Central memory CD8-positive, alpha-beta T cell (primary cell): ENCODE measurements around the gene BRD4.

Source experiments
- ATAC-seq: fragments of 150-1000 bp; cut with Tn5 transposase; replicated peaks from 2 replicates; pipeline ENCODE4 v1.10.0; 2022; ENCODE audit warnings: mild to moderate bottlenecking, moderate FRiP score, moderate number of reproducible peaks; ENCODE audit not compliant: poor library complexity, severe bottlenecking; ENCODE audit errors: extremely low read depth
- DNase-seq, 2 donors: peaks; one replicate each; pipeline ENCODE4 v3.0.0; 2021; ENCODE audit warnings: low spot score in 2 of 2
- H3K27ac Mint-ChIP-seq: one replicate; pipeline ENCODE4 v1.8.0; 2022; ENCODE audit warnings: low read depth, mild to moderate bottlenecking, moderate library complexity, mixed read lengths
- H3K27me3 Mint-ChIP-seq: one replicate; pipeline ENCODE4 v1.8.0; 2022; ENCODE audit warnings: mixed read lengths
- H3K36me3 Mint-ChIP-seq: one replicate; pipeline ENCODE4 v1.8.0; 2022; ENCODE audit warnings: mild to moderate bottlenecking, moderate library complexity, mixed read lengths; ENCODE audit not compliant: insufficient read depth
- H3K4me1 Mint-ChIP-seq: one replicate; pipeline ENCODE4 v1.8.0; 2022; ENCODE audit warnings: mixed read lengths
- H3K4me3 Mint-ChIP-seq: one replicate; pipeline ENCODE4 v1.8.0; 2022; ENCODE audit warnings: mild to moderate bottlenecking, moderate library complexity, mixed read lengths
- H3K9me3 Mint-ChIP-seq: one replicate; pipeline ENCODE4 v1.8.0; 2022; ENCODE audit warnings: mixed read lengths

BRD4 gene

DNA sequence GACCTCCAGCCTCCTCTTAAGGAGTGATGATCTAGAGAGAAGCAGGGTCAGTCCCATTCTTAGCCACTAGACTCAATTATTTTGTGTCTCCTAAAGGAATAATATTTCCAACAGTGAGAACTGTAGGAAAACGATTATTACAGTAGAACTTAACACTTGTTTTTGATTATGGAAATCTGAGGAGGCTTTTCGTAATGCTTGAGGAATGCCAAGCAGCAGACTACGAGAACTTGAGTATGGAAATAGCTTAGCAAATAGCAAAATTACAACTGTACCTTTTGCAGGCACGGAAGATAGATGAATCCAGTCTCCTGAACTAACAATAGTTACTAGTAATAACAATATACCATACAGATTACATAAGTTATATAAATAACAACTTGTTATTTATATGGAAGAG, 12.2 kb downstream of the BRD4 start:
- DNase-seq (no peak), ATAC-seq (no peak)
- Mint-ChIP-seq H3K36me3 (peaks cover 16% of the 10 kb centered on the region), H3K9me3 (no peaks in the 10 kb centered on the region), H3K4me3 (peak overlapping the region; percentile 40), H3K27ac (peak overlapping the region; percentile 50), H3K27me3 (no peaks in the 10 kb centered on the region), H3K4me1 (peaks cover 84% of the 10 kb centered on the region)

- peaks cover 81% of the 10 kb centered on the region for H3K4me1 Mint-ChIP-seq
- H3K9me3 Mint-ChIP-seq: no peaks in the 10 kb centered on the region
- ATAC-seq: peak; percentile 39
- H3K27ac Mint-ChIP-seq: peak overlapping the region; percentile 16
- H3K4me3 Mint-ChIP-seq: peak overlapping the region; percentile 19
- peaks cover 16% of the 10 kb centered on the region for H3K36me3 Mint-ChIP-seq
- DNase-seq: no peak
- no peaks in the 10 kb centered on the region for H3K27me3 Mint-ChIP-seq
These were observed 14.1 kb downstream of the BRD4 start for GRCh38 chr19:15318241-15318691.

GRCh38 chr19:15317392-15318071, 14.8 kb downstream of the BRD4 start:
- Mint-ChIP-seq H3K27ac (peak overlapping the region; percentile 39), H3K36me3 (peaks cover 16% of the 10 kb centered on the region), H3K4me3 (peak overlapping the region; percentile 62), H3K9me3 (no peaks in the 10 kb centered on the region), H3K27me3 (no peaks in the 10 kb centered on the region), H3K4me1 (peaks cover 82% of the 10 kb centered on the region)
- ATAC-seq (no peak), DNase-seq (no peak)

DNA sequence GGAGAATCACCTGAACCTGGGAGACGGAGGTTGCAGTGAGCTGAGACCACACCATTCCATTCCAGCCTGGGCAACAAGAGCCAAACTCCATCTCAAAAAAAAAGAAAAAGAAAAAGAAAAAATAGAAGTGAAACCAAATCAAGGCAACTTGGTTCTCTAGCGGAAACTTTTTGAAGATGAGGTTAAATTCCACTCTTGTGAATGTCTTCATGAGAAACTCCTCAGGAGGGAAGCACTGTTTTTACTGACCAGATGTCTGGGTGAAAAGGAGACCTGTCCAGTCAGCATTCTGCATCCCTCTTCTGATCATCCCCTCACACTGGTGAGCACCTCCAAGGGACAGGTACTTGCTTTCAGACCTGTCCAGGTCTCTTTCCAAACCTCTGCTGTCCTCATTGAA, 15.8 kb downstream of the BRD4 start:
- ATAC-seq (no peak), DNase-seq (no peak)
- Mint-ChIP-seq H3K27me3 (no peaks in the 10 kb centered on the region), H3K9me3 (no peaks in the 10 kb centered on the region), H3K36me3 (peaks cover 22% of the 10 kb centered on the region), H3K4me3 (peak overlapping the region; percentile 62), H3K4me1 (peaks cover 80% of the 10 kb centered on the region), H3K27ac (peak overlapping the region; percentile 39)

DNA sequence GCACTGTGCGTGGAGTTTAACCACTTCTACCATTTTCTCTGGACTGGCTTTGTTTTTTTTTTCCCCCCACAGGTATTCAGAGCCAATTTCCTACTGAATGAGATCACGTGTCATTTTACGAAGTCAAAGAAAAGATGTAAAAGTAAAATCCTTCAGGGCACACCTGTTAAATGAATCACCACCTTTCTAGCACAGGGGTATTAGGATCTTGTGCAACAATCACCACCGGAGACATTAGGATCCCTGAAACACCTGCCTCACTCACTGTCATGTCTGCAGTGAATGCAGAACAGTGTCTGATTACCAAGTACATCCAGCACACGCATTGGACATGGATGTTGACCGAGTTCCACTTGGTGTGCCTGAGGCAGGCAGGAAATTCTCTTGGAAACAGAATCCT, 17.2 kb downstream of the BRD4 start:
- peaks cover 22% of the 10 kb centered on the region for H3K36me3 Mint-ChIP-seq
- H3K27ac Mint-ChIP-seq: no peak overlapping the region
- no peaks in the 10 kb centered on the region for H3K27me3 Mint-ChIP-seq
- peaks cover 76% of the 10 kb centered on the region for H3K4me1 Mint-ChIP-seq
- DNase-seq (no peak), ATAC-seq (no peak)
- no peaks in the 10 kb centered on the region for H3K9me3 Mint-ChIP-seq
- H3K4me3 Mint-ChIP-seq: peak overlapping the region; percentile 9

DNA sequence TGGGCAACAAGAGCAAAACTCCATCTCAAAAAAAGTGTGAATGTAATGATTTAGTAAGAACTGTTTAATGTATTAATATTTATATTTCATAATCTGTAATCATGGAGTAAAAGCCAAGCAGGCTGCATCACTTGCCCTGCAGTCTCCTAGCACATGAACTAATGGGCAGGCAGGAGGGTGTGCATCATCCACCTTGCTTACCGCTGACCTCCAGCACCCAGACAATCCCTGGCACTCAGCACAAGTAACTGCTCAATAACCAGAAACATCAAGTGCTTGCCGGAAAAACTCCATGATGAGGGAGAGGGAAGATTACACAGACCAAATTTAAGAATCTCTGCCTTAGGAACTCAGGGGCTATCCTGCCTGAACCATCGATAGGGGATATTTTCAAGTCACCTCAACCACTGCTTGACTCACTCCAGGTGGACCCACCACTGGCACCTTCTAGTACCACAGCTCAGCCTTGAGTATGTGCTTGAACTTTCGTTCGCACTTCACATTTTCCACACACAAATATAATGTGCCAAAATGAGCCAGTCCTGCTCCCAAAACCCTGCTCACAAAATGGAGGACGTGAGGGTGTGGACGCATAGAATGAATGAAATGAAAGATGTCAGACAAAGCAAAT, 18.6 kb downstream of the BRD4 start:
- Mint-ChIP-seq H3K27me3 (no peaks in the 10 kb centered on the region), H3K4me1 (peaks cover 75% of the 10 kb centered on the region), H3K9me3 (no peaks in the 10 kb centered on the region), H3K4me3 (peak overlapping the region; percentile 26), H3K27ac (peak overlapping the region; percentile 25), H3K36me3 (peaks cover 25% of the 10 kb centered on the region)
- ATAC-seq: no peak
- no peak for DNase-seq

DNA sequence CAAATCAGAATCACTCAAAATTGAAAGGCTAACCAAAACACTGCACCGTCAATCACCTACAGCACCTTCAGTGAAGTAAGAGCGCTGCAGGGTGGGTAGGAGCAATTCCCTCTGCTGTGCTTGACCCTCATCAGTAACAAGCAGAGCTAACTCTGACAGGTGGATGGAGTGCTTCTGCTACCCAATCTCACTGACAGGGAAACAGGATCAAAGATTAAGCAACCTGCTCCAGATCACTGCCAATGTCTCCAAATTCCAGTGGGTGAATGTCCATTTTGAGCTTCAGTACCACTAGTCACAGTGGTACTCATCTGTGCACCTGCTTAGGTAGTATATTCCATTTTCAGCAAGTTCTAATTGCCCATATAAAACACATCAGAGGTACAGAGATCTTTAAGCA, 25.2 kb downstream of the BRD4 start:
- no peak for DNase-seq
- H3K4me3 Mint-ChIP-seq: peak overlapping the region; percentile 64

DNA sequence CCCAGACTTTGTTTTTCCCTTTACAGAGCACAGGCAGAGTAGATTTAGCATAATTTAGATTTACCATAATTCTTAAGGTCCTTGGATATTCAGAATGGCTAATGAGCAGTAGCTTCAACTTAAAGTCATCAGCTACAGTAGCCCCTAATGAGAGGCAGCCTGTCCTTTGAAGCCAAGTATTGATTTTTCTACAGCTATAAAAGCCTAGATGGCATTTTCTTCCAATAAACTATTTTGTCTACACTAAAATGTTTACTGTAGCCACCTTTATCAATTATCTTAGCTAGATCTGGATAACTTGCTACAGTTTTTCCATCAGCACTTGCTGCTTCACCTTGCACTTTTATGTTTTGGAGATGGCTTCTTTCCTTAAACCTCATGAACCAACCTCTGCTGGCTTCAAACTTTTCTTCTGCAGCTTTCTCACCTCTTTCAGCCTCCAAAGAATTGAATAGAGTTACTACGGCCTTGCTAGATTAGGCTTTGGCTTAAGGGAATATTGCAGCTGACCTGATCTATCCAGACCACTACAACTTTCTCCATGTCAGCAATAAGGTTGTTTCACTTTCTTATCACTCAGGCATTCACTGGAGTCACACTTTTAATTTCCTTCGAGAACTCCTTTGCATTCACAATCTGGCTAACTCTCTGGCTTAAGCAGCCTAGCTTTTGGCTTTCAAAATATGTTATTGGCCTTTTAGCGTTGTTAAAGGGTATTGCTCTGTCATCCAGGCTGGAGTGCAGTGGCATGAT, 26.6 kb downstream of the BRD4 start:
- Mint-ChIP-seq H3K27ac (peak overlapping the region; percentile 46), H3K27me3 (no peaks in the 10 kb centered on the region), H3K9me3 (no peaks in the 10 kb centered on the region), H3K4me1 (peaks cover 72% of the 10 kb centered on the region), H3K36me3 (peaks cover 23% of the 10 kb centered on the region), H3K4me3 (peak overlapping the region; percentile 66)
- ATAC-seq (no peak), DNase-seq (no peak)

More for the DNA sequence above, 25.2 kb downstream of the BRD4 start:
- H3K9me3 Mint-ChIP-seq: no peaks in the 10 kb centered on the region
- no peaks in the 10 kb centered on the region for H3K27me3 Mint-ChIP-seq
- H3K36me3 Mint-ChIP-seq: peaks cover 25% of the 10 kb centered on the region
- H3K27ac Mint-ChIP-seq: no peak overlapping the region
- peaks cover 74% of the 10 kb centered on the region for H3K4me1 Mint-ChIP-seq
- no peak for ATAC-seq

DNA sequence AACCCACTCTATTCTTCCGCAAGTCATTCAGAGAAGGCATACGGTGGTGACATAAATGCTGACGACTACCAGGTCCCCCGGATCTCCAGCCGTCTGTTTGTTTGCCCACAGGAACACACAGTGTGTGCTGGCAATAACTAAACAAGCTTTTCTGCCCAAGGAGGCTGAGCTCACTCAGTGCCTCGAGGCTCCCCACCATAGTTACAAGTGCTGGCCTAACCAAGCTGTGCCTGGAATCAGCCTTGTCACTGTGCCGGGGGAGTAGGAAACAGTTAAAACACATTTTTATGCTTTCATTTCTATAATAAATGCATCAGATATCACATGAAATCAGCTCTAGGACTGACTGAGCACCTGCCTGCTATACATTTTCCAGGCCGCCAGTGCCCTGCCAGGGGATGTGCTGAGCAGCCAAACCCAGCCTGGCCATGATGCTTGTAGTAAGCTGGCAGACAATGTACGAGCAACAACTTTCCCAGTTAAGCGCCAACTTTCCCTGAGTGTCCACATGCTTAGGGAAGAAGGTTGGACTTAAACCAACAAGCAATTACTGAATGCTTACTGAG, 28.1 kb downstream of the BRD4 start:
- peak overlapping the region; percentile 33 for H3K27ac Mint-ChIP-seq
- peak; percentile 37 for ATAC-seq
- no peaks in the 10 kb centered on the region for H3K9me3 Mint-ChIP-seq
- no peaks in the 10 kb centered on the region for H3K27me3 Mint-ChIP-seq
- H3K4me1 Mint-ChIP-seq: peaks cover 72% of the 10 kb centered on the region
- H3K4me3 Mint-ChIP-seq: peak overlapping the region; percentile 66
- no peak for DNase-seq
- peaks cover 20% of the 10 kb centered on the region for H3K36me3 Mint-ChIP-seq

GRCh38 chr19:15303105-15303780, 29.1 kb downstream of the BRD4 start:
- peaks cover 81% of the 10 kb centered on the region for H3K4me1 Mint-ChIP-seq
- no peaks in the 10 kb centered on the region for H3K9me3 Mint-ChIP-seq
- DNase-seq: no peak
- no peak overlapping the region for H3K27ac Mint-ChIP-seq
- H3K36me3 Mint-ChIP-seq: peaks cover 20% of the 10 kb centered on the region
- peak; percentile 22 for ATAC-seq
- H3K4me3 Mint-ChIP-seq: peak overlapping the region; percentile 66
- no peaks in the 10 kb centered on the region for H3K27me3 Mint-ChIP-seq

DNA sequence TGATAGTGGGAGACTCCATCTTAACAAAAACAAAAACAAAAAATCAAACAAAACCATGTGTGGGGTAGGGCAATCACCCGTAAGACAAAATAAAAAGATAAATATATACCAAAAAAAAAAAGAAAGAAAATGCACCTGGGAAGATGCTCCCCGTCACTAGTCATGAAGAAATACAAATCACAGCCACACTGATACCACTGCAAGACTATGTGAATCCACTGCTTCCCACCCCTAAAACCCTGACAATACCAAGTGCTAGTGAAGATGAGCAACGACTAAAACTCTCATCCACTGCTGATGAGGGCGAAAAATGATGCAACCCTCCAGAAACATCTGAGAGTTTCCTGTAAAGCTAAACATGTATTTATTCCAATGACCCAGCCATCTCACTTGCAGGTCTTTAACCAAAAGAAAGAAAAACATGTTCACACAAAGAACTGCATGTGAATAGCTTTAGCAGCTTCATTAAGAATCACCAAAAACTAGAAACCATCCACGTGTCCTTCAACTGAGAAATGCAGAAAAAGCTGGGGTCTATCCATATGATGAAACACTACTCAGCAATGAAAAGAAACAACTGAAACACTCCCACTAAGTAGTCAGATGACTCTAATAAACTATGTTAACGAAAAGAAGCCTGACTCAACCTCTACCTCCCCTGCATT, 31.7 kb downstream of the BRD4 start:
- peaks cover 21% of the 10 kb centered on the region for H3K36me3 Mint-ChIP-seq
- peak overlapping the region; percentile 49 for H3K4me3 Mint-ChIP-seq
- no peak for ATAC-seq
- peak overlapping the region; percentile 83 for H3K27ac Mint-ChIP-seq
- no peak for DNase-seq
- H3K9me3 Mint-ChIP-seq: no peaks in the 10 kb centered on the region
- H3K4me1 Mint-ChIP-seq: peaks cover 84% of the 10 kb centered on the region
- H3K27me3 Mint-ChIP-seq: no peaks in the 10 kb centered on the region
